Activated T-cell treated with anti-CD3 and anti-CD28 coated beads for 48 hours (primary cell): ENCODE results near the gene TXNRD2.
"Not testable (repeated sequence)": the region's sequence is repeated elsewhere in the genome, so short reads cannot be mapped to it uniquely, and the experiment has no call there.

Source experiments
- DNase-seq: peaks from one replicate; pipeline ENCODE4 v3.0.0-alpha.2; 2020; ENCODE audit warnings: low read depth

The TXNRD2 gene

DNA sequence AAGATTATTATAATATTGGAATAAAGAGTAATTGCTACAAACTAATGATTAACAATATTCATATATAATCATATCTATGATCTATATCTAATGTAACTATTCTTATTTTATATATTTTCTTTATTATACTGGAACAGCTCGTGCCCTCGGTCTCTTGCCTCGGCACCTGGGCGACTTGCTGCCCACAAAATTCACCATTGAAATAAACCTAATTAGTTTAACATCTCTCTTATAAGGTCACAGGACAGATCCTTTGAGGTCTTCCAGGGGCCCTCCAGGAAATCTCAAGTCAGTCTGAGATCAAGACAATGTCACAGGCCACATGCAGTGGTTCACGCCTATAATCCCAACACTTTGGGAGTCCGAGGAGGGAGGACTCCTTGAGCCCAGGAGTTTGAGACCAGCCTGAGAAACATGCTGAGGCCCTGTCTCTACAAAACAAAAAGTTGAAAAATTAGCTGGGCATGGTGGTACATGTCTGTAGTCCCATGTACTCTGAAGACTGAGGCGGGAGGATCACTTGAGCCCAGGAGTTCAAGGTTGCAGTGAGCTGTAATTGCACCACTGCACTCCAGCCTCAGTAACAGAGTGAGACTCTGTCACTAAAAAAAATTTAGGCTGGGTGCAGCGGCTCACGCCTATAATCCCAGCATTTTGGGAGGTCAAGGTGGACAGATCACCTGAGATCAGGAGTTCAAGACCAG, 6.6 kb upstream of the TXNRD2 start:
- DNase-seq = no peak

DNA sequence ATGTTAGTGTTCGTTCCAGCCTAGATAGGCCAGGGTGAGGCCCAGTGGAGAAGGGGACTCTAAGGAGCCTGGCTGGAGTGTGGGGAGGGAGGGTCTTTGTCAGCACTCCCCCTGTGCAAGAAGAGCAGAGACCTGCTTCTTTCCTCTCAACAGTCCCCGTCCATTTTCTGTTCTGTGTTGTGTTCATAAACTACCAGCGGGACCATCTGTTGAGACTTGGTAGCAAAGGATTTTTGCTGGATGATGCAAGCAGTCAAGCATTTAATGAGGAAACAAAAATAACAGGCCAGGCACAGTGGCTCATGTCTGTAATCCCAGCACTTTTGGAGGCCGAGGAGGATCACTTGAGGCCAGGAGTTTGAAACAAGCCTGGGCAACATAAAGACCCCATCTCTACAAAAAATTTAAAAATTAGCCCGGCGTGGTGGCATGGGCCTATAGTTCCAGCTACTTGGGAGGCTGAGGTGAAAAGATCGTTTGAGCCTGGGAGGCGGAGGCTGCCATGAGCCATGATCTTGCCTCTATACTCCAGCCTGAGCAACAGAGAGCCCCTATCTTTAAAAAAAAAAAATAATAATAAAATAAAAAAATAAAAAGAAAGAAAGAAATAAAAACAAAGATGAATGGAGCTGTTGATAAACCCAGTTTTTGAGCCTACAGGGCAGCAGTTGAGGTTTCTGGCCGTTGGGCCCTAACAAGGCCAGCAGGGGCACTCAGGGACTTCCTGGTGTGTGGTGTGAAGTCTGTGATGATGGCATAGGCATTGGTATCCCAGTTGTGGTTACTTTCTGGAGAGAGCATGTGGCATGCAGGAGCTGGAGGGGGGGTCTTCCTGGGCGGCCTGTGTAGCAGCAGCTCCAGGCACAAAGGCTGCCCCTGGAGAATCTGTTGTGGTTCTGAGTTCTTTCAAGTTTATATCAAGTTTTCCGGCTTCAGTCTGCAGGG, 1.7 kb upstream of the TXNRD2 start:
- no peak for DNase-seq

DNA sequence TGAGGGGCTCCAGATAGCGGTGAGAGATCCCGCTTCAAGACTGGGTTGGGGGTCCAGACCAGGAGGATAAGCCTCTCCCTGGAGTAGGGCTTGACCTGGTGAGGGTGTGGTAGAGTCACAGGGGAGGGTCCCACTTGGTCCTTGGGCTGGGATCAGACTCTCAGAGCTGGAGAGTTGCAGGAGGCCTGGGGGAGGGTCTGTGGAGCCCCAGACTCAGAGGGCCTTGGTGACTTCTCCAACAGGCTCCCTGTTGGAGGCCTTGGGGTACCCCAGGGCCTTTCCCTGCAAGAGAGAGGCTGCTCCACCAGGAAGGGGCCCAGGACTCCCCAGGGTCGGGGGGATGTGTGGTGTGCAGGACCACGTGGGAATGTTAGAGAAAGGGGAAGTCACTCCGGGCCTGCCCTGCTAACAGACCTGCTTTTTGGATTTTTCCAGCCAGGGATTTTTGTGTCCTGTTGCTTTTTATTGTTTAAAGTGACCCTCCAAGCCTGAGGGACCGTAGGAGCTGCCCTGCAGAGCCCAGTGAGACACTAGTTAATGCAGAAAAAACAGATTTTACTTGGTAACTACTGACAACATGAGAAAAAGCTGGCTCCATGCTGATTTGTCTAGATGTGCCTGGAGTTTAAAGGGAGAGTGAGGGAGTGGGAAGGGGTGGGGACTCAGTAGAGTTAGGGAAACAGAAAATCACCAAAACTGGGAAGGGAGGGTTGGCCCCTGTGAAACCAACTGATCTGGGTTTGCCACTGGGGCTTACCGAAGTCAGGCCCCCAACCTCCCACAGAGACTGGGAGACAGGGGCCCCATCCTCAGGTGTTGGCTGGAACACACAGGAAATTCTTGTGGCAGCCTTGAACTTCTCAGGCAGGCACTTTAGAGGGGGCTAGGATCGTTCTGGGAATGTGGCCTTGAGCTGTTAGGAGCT, 801 bp upstream of the TXNRD2 start:
- no peak for DNase-seq

DNA sequence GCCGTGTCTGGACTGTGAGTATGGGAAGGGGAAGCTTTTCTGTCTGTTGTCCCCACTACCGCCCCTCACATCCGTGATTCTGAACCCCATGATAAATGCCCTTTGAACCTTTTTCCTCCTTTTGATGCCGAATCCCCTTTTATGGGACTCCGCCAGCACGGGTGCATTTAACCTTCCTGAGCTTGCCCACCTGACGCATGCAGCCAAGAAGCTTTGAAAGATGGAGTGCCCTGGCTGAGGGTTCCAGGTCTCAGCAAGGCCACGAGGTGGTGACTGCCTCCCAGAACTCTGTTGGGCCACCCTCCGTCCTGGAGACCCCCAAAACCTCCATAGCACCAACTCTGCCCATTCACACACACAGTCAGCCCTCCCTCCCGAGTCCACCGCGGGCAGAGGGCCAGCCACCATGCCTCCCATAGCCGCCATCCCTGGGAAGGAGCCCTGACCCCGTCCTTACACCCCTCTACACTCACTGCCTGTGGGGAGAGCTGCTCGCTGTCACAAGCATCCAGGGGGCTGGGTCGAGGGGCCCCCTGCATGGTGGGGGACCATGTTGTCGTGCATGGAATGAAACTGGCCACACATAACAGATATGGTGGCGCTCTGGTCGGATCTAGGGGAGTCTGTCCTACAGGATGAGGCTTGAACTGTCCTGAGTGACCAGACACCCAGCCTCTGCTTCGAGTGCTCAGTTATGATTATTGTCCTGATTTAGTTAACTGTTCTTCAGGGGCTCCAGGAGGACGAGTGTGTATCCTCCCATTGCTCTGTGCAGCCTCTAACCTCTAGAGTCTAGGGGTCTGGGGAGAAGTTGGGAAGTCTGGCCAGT, 868 bp downstream of the TXNRD2 start:
- no peak for DNase-seq

DNA sequence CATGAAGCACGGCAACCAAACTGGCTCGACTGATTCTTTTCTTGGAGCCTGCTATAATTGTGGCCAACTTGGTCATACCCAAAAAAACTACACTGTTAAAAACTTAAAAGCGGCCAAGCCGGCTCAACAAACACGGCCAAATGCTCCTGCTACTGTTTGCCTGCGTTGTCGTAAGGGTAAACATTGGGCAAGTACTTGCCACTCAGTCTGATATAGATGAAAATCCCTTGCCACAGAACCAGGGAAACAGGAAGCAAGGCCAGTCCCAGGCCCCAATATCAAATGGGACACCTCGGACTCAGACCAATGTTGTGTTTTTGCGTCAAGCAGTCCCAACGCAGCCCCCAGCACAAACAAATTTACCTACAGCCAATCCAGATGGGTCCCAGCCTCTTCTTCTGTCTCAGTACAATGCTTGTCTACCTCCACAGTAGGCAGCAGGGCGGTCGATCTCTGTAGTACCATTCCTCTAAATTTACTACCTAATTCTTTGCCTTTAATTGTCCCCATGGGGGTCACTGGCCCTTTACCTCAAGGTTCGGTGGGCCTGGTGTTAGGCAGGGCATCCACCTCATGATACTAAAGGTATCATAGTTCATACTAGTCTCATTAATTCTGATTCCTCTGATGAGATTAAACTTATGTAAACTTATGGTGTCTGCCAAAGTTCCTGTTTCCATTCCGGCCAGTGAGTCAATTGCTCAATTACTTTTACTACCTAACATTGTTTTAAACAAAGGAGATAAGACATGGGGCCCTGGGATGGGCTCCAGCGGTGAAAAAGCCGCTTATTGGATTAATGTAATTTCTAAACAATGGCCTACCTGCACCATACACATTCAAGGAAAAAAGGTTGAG, 3.8 kb downstream of the TXNRD2 start:
- DNase-seq = no peak

DNA sequence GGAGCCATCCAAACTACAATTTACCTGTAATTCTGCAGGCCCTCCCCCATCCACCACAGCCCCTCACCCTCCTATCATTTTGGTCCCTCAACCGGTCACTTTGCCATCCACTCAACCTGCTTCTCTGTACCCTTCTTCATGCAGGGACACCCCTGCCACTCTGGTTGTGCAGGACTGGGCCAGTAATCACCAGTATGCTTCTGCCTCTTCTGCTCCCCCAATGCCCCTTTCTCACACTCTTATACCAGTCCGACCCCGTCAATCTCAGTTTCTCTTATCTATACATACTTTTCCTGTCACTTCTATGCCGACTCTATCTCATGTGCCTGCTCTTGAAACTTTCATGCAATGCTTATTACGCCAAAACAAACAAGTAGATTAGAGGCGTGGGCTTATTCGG, 5.1 kb downstream of the TXNRD2 start:
- DNase-seq = no peak

DNA sequence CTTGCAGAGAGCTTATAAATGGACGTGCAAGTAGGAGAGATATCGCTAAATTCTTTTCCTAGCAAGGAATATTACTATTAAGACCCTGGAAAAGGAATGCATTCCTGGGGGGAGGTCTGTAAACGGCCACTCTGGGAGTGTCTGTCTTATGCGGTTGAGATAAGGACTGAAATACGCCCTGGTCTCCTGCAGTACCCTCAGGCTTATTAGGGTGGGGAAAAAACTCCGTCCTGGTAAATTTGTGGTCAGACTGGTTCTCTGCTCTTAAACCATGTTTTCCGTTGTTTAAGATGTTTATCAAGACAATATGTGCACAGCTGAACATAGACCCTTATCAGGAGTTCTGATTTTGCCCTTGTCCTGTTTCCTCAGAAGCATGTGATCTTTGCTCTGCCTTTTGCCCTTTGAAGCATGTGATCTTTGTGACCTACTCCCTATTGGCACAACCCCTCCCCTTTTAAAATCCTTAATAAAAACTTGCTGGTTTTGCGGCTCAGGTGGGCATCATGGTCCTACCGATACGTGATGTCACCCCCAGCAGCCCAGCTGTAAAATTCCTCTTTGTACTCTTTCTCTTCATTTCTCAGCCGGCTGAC, 6.4 kb downstream of the TXNRD2 start:
- DNase-seq = not testable (repeated sequence)

DNA sequence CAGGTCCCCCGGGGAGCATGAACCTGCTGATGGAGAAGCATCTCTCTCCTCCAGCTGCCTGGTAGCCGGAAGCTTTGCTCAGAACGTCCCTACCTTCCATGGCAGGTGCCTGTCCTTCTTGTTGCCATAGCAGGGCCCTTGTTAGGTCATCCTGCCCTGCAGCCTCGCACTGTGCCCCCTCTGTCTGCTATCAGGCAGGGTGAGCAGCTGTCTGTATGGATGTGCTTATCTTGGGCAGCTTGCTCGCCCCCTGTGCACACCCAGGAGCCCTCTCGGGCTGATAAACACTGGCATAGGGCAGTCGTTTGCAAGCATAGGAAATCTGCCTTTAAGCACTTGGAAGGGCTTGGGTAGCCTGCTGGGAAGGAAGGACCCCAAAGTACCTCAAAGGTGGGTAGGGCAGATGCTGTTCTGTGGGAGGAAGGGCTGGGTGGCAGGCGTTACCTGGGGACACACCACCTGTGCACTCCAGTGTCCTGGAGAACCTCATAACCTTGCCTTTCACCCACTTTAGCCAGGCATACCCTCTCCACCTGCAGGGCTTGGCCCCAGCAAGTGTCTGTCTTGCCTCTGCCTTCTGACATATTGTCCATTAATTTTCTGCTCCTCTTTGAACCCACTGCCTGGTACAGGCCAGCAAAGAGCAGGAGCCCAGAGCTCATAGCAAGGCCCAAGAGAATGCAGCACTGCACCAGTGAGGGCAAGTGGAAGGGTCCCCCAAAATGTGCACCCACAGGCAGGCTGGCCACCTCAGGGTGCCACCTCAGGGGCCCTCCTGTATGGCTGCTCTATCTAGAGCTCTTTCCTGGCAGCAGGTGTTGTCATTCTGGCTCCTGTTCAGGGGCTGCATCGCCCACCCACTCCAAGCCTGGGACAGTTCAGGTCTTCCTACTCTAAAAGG, 8.0 kb downstream of the TXNRD2 start:
- DNase-seq = no peak

DNA sequence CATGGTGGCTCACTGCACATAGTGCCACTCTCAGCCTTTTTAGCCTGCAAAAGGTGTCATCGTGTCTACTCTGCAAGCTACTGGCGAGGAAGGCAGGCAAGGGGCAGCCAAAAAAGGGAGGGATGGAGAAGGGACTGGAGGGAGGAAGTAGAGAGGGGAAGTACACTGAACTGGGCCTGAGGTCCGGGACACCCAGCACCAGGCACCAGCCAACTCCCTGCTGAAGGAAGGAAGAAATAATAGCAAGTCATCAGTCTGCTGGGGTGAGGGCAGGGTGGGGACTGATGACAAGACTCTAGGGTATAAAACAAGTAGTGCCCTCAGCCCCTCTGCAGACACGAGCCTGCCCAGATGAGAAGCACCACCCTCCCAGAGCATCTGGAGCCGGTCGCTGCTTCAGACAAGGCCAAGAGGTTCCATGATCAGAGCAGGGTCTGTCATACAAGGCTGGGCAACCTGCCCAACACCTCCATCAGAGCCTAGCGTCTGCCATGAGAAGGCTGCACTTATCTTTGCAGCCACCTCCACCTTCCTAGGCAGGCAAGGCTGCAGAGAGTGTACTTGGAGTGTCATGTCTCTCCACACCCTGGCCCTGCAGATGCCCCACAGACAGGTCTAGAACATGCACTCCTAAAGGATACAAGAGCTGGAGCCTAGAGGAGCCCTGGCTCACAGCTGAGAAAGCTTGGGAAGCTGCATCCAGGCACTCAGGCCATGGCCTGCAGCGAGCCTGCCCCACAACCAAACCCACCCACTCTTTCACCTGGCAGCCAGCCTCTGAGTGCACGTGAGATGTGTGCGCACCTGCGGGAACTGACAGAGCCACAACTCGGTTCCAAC, 9.0 kb downstream of the TXNRD2 start:
- no peak for DNase-seq

DNA sequence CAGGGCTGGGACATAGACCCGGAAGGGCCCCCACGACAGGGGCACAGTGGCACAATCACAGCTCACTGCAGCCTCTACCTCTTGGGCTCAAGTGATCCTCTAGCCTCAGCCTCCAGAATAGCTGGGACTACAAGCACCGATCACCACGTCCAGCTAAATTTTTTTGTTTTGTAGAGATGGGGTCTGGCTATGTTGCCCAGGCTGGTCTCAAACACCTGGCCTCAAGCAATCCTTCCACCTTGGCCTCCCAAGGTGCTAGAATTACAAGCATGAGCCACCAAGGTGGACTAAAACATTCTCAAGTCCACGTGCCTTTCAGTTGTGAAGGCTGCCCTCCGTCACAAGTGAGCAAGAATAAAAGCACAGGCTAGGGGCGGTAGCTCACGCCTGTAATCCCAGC, 10.1 kb downstream of the TXNRD2 start:
- DNase-seq = no peak

DNA sequence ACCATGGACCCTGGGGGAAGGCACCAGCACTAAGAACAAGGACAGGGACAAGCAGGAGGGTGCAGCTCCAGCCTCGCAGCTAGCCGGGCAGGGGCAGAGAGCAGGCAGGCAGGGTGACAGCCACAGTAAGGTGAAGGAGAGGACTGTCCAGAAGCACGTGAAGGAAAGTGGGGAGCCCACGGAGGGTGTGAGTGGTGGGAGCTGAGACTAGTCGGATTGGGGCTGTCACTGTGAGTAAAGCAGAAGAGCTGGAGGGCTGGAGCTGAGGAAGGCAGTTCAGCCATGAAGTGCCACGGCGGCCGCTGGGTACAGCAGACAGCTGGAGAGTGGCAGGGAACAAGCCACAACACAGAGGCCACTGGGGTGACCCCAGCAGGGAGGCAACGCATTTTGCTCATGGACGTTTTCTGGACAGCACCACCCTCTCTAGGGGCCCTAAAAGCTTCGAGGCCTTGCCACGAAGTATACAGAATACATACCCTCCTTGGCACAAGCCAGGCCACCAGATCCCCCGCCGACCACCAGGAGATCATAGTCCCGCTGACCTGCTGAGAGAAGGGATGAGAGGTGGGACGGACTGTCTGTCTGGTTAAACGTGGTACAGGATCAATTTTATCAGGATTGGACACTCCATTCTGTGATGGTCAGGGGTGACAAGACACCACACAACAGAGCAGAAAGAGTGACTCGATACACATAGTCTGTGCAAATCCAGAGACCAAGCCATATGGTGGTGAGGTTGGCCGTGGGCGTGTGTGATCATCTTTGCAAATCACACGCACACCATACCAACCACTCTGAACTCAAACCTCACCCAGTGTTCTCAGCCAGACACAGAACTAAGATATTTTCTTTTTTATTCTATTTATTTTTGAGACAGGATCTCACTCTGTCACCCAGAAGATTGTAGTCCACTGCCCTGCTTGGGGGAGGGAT, 10.8 kb downstream of the TXNRD2 start:
- DNase-seq = no peak

DNA sequence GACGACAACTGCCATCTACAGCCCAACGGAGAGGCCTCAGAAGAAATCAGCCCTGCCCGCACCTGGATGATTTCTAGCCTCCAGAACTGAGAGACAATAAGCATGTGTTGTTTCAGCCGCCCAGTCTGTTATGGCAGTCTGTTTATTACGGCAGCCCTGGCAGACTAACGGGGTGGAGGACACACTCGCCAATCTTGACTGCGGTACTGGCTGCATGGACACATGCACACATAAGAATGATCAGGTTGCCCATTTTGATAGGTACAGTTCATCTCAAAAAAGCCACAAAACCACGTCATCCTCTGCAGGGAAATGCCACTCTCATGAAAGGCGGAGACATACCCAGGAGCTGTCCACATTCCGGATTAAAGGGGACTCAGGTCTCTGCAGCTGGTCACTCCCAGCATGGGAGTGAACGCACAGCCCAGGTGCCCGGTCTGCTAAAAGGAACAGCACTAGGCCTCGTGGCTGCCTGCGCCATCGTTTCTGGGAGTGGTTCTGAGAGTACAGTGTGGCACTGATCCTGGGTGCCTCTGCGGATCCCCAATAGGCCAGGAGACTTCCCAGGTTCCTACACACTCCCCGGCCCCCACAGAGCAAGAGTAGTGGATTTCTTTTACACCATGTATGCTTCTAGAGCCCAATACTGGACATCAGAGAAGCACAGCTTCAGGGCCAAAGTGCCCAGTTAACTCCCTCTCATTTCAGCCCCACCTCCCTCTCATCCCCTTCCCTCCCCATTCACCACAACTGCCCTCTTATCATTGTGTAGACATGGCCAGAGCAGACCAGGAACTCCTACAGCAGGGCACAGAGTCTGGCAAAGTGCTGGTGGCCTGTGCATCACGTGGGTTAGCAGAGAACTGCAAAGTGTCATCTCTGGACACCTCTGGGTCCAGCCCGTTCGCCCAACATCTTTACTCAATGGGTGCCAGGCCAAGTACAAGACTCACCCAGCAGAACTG, 11.8 kb downstream of the TXNRD2 start:
- DNase-seq = no peak

DNA sequence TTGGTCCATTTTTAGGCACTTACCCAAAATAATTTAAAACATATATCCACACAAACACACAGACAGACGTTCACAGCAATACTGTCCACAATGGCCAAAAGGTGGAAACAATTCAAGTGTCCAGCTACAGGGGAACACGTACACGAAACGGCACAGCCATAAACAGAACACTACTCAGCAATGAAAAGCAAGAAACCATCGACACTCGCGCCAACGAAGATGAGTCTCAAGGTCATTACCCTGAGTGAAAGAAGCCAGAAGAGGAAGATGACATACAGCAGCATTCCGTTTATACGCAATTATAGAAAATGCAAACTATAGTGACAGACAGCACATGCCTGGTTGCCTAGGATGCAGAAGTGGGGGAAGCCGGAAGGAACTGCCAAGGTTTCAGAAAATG, 13.4 kb downstream of the TXNRD2 start:
- no peak for DNase-seq

DNA sequence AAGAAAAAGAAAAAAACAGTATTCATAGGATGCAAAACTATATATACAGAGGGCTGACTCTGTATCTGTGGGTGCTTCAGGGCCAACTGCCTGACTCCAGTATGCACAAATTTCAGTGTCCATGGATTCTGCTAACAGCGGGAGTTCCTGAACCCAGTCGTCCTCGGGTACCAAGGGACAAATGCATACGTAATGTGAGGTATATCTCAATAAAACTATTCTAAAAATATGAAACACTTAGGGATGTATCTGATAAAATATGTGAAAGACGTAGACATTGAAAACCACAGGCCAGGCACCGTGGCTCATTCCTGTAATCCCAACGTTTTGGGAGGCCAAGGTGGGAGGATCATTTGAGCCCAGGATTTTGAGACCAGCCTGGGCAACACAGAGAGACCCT, 13.9 kb downstream of the TXNRD2 start:
- DNase-seq = no peak

DNA sequence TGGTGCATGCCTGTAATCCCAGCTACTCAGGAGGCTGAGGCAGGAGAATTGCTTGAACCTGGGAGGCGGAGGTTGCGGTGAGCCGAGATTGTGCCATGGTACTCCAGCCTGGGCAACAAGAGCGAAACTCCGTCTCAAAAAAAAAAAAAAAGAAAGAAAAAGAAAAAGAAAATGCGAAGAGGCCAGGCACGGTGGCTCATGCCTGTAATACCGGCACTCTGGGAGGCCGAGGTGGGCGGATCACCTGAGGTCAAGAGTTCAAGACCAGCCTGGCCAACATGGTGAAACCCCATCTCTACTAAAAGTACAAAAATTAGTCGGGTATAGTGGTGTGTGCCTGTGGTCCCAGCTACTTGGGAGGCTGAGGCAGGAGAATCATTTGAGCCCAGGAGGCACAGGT, 15.6 kb downstream of the TXNRD2 start:
- DNase-seq = not testable (repeated sequence)
